Liver (tissue), 2 donors: ENCODE measurements around the gene PHF11.

Experiments used
- CTCF ChIP-seq: fragments of 150-350 bp; IDR thresholded peaks from 2 replicates; pipeline ENCODE4 v1.5.1; 2017; ENCODE audit warnings: improper control_type of control experiment, low read depth, low read length; ENCODE audit not compliant: missing input control
- MAX ChIP-seq: IDR thresholded peaks from 2 replicates; pipeline ENCODE4 v1.6.1; 2016; ENCODE audit warnings: antibody characterized with exemption
- donor health status: healthy.

GRCh38 chr13:49539746-49540145 lies 44.0 kb downstream of the PHF11 start:
- TF ChIP-seq MAX (no peak), CTCF (no peak)
